ENCODE measurements around the gene SETD5. TPM values are rescaled to one million over a fixed set of nuclear protein-coding genes. Genes with fewer than 3 reads are reported as not detected.

The SETD5 gene
- total and polyA plus RNA-seq, 2 experiments from 2014 or later, result 176 to 275 TPM

DNA sequence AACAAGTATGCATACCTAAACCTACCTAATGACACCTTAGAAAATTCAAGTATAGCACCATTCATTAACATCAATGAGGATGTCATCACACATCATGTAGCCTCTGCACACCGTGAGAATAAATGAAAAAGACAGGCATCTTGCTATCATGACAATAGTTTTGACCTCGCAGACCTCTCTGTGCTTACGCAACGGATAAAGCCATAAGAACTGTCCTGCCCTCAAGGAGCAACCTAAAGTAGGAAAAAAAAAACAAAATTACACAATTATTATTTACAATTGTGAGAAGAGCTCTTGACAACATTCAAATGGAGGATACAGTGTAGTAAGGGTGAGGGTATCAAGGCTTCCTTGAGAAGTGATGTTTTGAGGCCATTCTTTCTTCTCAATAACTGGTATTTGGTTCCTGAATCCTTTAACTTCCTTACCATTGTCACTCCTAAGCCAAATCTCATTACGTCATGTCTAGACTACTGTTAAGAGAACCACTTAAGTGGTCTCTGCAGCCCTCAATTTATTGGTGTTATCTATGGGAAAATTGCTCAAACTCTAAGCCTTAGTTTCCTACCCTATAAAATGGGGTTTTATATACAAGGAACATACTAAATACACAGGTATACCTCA is 7.0 kb upstream of the SETD5 start:
- Histone ChIP-seq H3K9me3 (ENCODE audit: low read depth) (no peaks in the 10 kb centered on the region), H3K27me3 (no peaks in the 10 kb centered on the region), H3K4me3 (no peak overlapping the region), H3K4me1 (ENCODE audit: low read depth) (peaks cover 11% of the 10 kb centered on the region), H3K36me3 (peaks cover 65% of the 10 kb centered on the region), H3K27ac (peak overlapping the region; percentile 10)
- TF ChIP-seq, protein P1, sequence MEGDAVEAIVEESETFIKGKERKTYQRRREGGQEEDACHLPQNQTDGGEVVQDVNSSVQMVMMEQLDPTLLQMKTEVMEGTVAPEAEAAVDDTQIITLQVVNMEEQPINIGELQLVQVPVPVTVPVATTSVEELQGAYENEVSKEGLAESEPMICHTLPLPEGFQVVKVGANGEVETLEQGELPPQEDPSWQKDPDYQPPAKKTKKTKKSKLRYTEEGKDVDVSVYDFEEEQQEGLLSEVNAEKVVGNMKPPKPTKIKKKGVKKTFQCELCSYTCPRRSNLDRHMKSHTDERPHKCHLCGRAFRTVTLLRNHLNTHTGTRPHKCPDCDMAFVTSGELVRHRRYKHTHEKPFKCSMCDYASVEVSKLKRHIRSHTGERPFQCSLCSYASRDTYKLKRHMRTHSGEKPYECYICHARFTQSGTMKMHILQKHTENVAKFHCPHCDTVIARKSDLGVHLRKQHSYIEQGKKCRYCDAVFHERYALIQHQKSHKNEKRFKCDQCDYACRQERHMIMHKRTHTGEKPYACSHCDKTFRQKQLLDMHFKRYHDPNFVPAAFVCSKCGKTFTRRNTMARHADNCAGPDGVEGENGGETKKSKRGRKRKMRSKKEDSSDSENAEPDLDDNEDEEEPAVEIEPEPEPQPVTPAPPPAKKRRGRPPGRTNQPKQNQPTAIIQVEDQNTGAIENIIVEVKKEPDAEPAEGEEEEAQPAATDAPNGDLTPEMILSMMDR (IDR thresholded peaks at IDR 0.05; ENCODE audit: low read depth, low read length), result no peak
- no peak for DNase-seq (ENCODE audit: low read depth in 1 of 2, low spot score in 1 of 2)

DNA sequence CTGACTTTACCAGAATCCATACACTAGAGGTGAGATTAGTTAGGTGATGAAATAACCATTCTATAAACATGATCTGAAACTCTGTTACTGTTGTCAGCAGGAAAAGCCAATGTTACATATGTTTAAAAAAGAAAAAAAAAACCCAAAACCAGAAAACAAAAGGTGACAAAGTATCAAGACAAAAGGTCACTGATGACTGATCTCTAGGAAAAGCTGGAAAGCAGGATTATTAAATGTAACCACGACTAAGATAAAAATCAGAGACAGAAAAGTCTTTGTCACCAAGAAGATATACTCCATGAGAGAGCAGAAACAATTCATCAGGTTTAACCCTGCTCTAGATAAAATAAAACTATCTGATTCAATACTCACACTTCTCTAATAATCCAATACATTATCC is 5.4 kb upstream of the SETD5 start:
- H3K4me3 ChIP-seq, result no peak overlapping the region
- no peaks in the 10 kb centered on the region for H3K9me3 ChIP-seq (ENCODE audit: low read depth)
- H3K27ac ChIP-seq, result no peak overlapping the region
- TF ChIP-seq, protein P1 (IDR thresholded peaks at IDR 0.05; ENCODE audit: low read depth, low read length), result no peak
- peaks cover 16% of the 10 kb centered on the region for H3K4me1 ChIP-seq (ENCODE audit: low read depth)
- H3K27me3 ChIP-seq, result no peaks in the 10 kb centered on the region
- peaks cover 56% of the 10 kb centered on the region for H3K36me3 ChIP-seq
- DNase-seq (ENCODE audit: low read depth in 1 of 2, low spot score in 1 of 2), result no peak

DNA sequence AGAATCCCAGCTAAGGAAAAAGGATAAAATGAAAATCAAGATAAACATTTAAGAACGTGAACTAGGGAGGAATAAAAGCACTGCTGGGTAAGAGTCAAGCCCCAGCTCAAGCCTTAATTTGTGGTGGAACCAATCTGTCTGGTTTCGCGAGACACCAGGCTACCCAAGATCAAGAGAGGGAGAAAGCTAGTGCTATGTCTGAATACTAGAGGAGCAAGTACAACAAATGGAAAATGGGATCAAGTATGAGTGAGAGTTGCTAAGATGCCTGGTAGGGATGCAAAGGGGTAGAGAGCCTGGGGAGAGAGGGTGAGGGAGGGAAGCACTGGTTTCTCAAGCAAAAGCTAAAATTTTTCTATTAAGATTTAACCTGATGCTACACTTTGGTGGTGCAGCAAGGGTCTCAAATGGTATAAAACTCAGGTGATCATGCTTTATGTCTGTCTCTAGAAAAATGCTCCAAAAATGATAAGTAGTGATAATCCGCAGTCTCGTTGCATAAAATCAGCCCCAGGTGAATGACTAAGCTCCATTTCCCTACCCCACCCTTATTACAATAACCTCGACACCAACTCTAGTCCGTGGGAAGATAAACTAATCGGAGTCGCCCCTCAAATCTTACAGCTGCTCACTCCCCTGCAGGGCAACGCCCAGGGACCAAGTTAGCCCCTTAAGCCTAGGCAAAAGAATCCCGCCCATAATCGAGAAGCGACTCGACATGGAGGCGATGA is 1.7 kb upstream of the SETD5 start:
- peaks cover 25% of the 10 kb centered on the region for H3K4me1 ChIP-seq (ENCODE audit: low read depth)
- H3K4me3 ChIP-seq, result peak overlapping the region; percentile 88
- TF ChIP-seq, protein P1 (IDR thresholded peaks at IDR 0.05; ENCODE audit: low read depth, low read length), result no peak
- H3K27ac ChIP-seq, result peak overlapping the region; percentile 99
- H3K9me3 ChIP-seq (ENCODE audit: low read depth), result no peaks in the 10 kb centered on the region
- no peaks in the 10 kb centered on the region for H3K27me3 ChIP-seq
- DNase-seq (ENCODE audit: low read depth in 1 of 2, low spot score in 1 of 2), result peak; percentile 6 to 16
- H3K36me3 ChIP-seq, result peaks cover 21% of the 10 kb centered on the region

DNA sequence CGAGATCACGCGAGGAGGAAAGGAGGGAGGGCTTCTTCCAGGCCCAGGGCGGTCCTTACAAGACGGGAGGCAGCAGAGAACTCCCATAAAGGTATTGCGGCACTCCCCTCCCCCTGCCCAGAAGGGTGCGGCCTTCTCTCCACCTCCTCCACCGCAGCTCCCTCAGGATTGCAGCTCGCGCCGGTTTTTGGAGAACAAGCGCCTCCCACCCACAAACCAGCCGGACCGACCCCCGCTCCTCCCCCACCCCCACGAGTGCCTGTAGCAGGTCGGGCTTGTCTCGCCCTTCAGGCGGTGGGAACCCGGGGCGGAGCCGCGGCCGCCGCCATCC is 1.1 kb upstream of the SETD5 start:
- Histone ChIP-seq H3K36me3 (peaks cover 16% of the 10 kb centered on the region), H3K4me1 (ENCODE audit: low read depth) (peaks cover 30% of the 10 kb centered on the region), H3K4me3 (peak overlapping the region; percentile 88)

DNA sequence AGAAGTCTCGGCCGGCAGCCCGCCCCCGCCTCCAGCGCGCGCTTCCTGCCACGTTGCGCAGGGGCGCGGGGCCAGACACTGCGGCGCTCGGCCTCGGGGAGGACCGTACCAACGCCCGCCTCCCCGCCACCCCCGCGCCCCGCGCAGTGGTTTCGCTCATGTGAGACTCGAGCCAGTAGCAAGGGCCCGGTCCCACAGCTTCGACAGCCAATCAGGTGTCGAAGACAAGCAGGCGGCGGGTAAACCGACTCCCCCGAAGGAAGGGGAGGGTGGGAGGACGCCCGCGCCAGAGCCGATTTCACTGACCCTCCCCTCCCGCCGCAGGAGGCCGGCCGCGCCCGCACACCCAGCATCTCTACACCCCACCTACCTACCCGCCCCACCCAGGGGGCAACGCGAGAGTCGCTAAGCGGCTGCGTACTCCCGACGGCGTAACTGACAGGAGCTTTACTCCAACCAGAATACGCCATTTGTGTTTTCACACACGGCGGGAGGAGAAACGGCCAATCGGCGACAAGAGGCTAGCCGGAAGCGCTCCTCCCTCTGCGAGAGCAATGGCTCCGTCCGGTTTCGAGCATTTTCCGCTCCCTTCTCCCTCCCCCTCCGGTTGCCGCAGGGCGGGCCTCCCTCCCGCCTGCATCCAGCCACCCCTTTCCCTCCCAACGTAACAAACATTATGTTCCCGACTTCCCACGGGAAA is 633 bp upstream of the SETD5 start:
- Histone ChIP-seq H3K36me3 (peaks cover 13% of the 10 kb centered on the region), H3K27ac (peak overlapping the region; percentile 99), H3K9me3 (ENCODE audit: low read depth) (no peaks in the 10 kb centered on the region), H3K4me1 (ENCODE audit: low read depth) (peaks cover 35% of the 10 kb centered on the region), H3K27me3 (no peaks in the 10 kb centered on the region), H3K4me3 (peak overlapping the region; percentile 88)
- DNase-seq (ENCODE audit: low read depth in 1 of 2, low spot score in 1 of 2), result peak; percentile 99 to 100
- TF ChIP-seq, protein P1 (IDR thresholded peaks at IDR 0.05; ENCODE audit: low read depth, low read length), result no peak

More for the DNA sequence above, 1.1 kb upstream of the SETD5 start:
- TF ChIP-seq, protein P1 (IDR thresholded peaks at IDR 0.05; ENCODE audit: low read depth, low read length), result no peak
- H3K27me3 ChIP-seq, result no peaks in the 10 kb centered on the region
- H3K27ac ChIP-seq, result peak overlapping the region; percentile 99
- no peaks in the 10 kb centered on the region for H3K9me3 ChIP-seq (ENCODE audit: low read depth)
- peak in 1 of 2 donors; percentile 93 for DNase-seq (ENCODE audit: low read depth in 1 of 2, low spot score in 1 of 2)
